Duodenal mucosa (tissue), 2 donors: ENCODE data around the gene ACP7.

Experiments
- H3K27ac ChIP-seq: one replicate; pipeline ENCODE4 v1.7.0; 2013; ENCODE audit warnings: low read depth, low read length
- H3K27me3 ChIP-seq, 2 donors: one replicate each; pipeline ENCODE4 v1.7.0; 2013; ENCODE audit warnings: low read length in 2 of 2, control low read depth in 1 of 2; ENCODE audit not compliant: insufficient read depth in 2 of 2, control insufficient read depth in 1 of 2
- H3K36me3 ChIP-seq, 2 donors: one replicate each; pipeline ENCODE4 v1.7.0; 2013; ENCODE audit warnings: low read length in 2 of 2, control low read depth in 1 of 2; ENCODE audit not compliant: insufficient read depth in 2 of 2, control insufficient read depth in 1 of 2
- H3K4me1 ChIP-seq, 2 donors: one replicate each; pipeline ENCODE4 v1.7.0; 2013; ENCODE audit warnings: low read length in 2 of 2, control low read depth in 1 of 2; ENCODE audit not compliant: insufficient read depth in 2 of 2, control insufficient read depth in 1 of 2
- H3K4me3 ChIP-seq, 2 donors: one replicate each; pipeline ENCODE4 v1.7.0; 2013; ENCODE audit warnings: low read length in 2 of 2, low read depth in 1 of 2
- H3K9ac ChIP-seq, 2 donors: one replicate each; pipeline ENCODE4 v1.7.0; 2013; ENCODE audit warnings: low read length in 2 of 2, low read depth in 1 of 2
- H3K9me3 ChIP-seq, 2 donors: one replicate each; pipeline ENCODE4 v1.7.0; 2013; ENCODE audit warnings: low read length in 2 of 2, control low read depth in 1 of 2; ENCODE audit not compliant: control insufficient read depth in 1 of 2

Gene ACP7

GRCh38 chr19:39154629-39155100 lies 70.5 kb downstream of the ACP7 start:
- H3K4me3 ChIP-seq: no peak overlapping the region

GRCh38 chr19:39155114-39155700 lies 71.0 kb downstream of the ACP7 start:
- Histone ChIP-seq H3K4me3 (no peak overlapping the region), H3K27me3 (no peaks in the 10 kb centered on the region), H3K4me1 (peaks cover 38 to 47% of the 10 kb centered on the region in 2 donors), H3K27ac (no peak overlapping the region), H3K9me3 (no peaks in the 10 kb centered on the region), H3K9ac (no peak overlapping the region), H3K36me3 (peaks cover 0 to 5% of the 10 kb centered on the region in 2 donors)

More at GRCh38 chr19:39154629-39155100, 70.5 kb downstream of the ACP7 start:
- H3K9ac ChIP-seq: no peak overlapping the region
- no peaks in the 10 kb centered on the region for H3K27me3 ChIP-seq
- H3K9me3 ChIP-seq: no peaks in the 10 kb centered on the region
- peaks cover 0 to 5% of the 10 kb centered on the region in 2 donors for H3K36me3 ChIP-seq
- H3K27ac ChIP-seq: no peak overlapping the region
- H3K4me1 ChIP-seq: peaks cover 38 to 47% of the 10 kb centered on the region in 2 donors

- H3K9me3 ChIP-seq: no peaks in the 10 kb centered on the region
- H3K9ac ChIP-seq: no peak overlapping the region
- H3K27ac ChIP-seq: no peak overlapping the region
- H3K27me3 ChIP-seq: no peaks in the 10 kb centered on the region
- peaks cover 38 to 47% of the 10 kb centered on the region in 2 donors for H3K4me1 ChIP-seq
- H3K4me3 ChIP-seq: no peak overlapping the region
- peaks cover 0 to 8% of the 10 kb centered on the region in 2 donors for H3K36me3 ChIP-seq
These were observed 71.6 kb downstream of the ACP7 start for GRCh38 chr19:39155741-39156140.

GRCh38 chr19:39156326-39157230 lies 72.4 kb downstream of the ACP7 start:
- Histone ChIP-seq H3K36me3 (peaks cover 0 to 8% of the 10 kb centered on the region in 2 donors), H3K27me3 (no peaks in the 10 kb centered on the region), H3K4me3 (no peak overlapping the region), H3K9me3 (no peaks in the 10 kb centered on the region), H3K27ac (no peak overlapping the region), H3K9ac (no peak overlapping the region), H3K4me1 (peaks cover 38 to 47% of the 10 kb centered on the region in 2 donors)

GRCh38 chr19:39157275-39157996 lies 73.3 kb downstream of the ACP7 start:
- Histone ChIP-seq H3K4me3 (no peak overlapping the region), H3K36me3 (peaks cover 0 to 8% of the 10 kb centered on the region in 2 donors), H3K9ac (no peak overlapping the region), H3K27ac (no peak overlapping the region), H3K9me3 (no peaks in the 10 kb centered on the region), H3K4me1 (peaks cover 38 to 47% of the 10 kb centered on the region in 2 donors), H3K27me3 (no peaks in the 10 kb centered on the region)

GRCh38 chr19:39157997-39158389 lies 73.8 kb downstream of the ACP7 start:
- Histone ChIP-seq H3K27me3 (no peaks in the 10 kb centered on the region), H3K4me3 (no peak overlapping the region), H3K9ac (no peak overlapping the region), H3K36me3 (peaks cover 0 to 8% of the 10 kb centered on the region in 2 donors), H3K27ac (no peak overlapping the region), H3K4me1 (peaks cover 38 to 47% of the 10 kb centered on the region in 2 donors), H3K9me3 (no peaks in the 10 kb centered on the region)

GRCh38 chr19:39158646-39159260 lies 74.6 kb downstream of the ACP7 start:
- peaks cover 36 to 46% of the 10 kb centered on the region in 2 donors for H3K4me1 ChIP-seq
- no peak overlapping the region for H3K4me3 ChIP-seq
- H3K27me3 ChIP-seq: no peaks in the 10 kb centered on the region
- H3K36me3 ChIP-seq: peaks cover 0 to 8% of the 10 kb centered on the region in 2 donors
- no peaks in the 10 kb centered on the region for H3K9me3 ChIP-seq
- no peak overlapping the region for H3K9ac ChIP-seq
- no peak overlapping the region for H3K27ac ChIP-seq

GRCh38 chr19:39160523-39160861 lies 76.3 kb downstream of the ACP7 start:
- Histone ChIP-seq H3K9me3 (no peaks in the 10 kb centered on the region), H3K4me3 (no peak overlapping the region), H3K27me3 (no peaks in the 10 kb centered on the region), H3K4me1 (peaks cover 19 to 29% of the 10 kb centered on the region in 2 donors), H3K36me3 (peaks cover 0 to 8% of the 10 kb centered on the region in 2 donors), H3K27ac (no peak overlapping the region), H3K9ac (no peak overlapping the region)
